HepG2 (cell line): ENCODE measurements around the gene IER2. TPM values are rescaled to one million over a fixed set of nuclear protein-coding genes. Genes with fewer than 3 reads are reported as not detected.

Experiments
- AGO2 ChIP-seq: fragments of 200-400 bp; formaldehyde crosslinking; optimal IDR thresholded peaks from 2 replicates; pipeline ENCODE3; 2017; ENCODE audit warnings: mild to moderate bottlenecking, low read depth, low read length, moderate library complexity
- HOXA5 ChIP-seq: sonication (generic); formaldehyde crosslinking; IDR thresholded peaks from 2 replicates; pipeline ENCODE4 v1.4.0; 2020; ENCODE audit warnings: missing genetic modification reagents
- MEF2D ChIP-seq: sonication (generic); formaldehyde crosslinking; IDR thresholded peaks from 2 replicates; pipeline ENCODE4 v1.5.1; 2020; ENCODE audit warnings: mild to moderate bottlenecking, missing genetic modification reagents
- PCBP2 ChIP-seq: fragments of 200-400 bp; formaldehyde crosslinking; optimal IDR thresholded peaks from 2 replicates; pipeline ENCODE3; 2018; ENCODE audit warnings: low read length, low read depth; ENCODE audit not compliant: poor library complexity, severe bottlenecking
- RARG ChIP-seq: sonication (generic); formaldehyde crosslinking; IDR thresholded peaks from 2 replicates; pipeline ENCODE4 v1.4.0; 2020; ENCODE audit warnings: low read depth, mild to moderate bottlenecking, missing genetic modification reagents
- SMAD9 ChIP-seq: sonication (generic); formaldehyde crosslinking; IDR thresholded peaks from 2 replicates; pipeline ENCODE4 v1.5.1; 2020; ENCODE audit warnings: mild to moderate bottlenecking, missing genetic modification reagents
- SNAPC4 ChIP-seq: sonication (generic); formaldehyde crosslinking; IDR thresholded peaks from 2 replicates; pipeline ENCODE4 v1.4.0; 2020; ENCODE audit warnings: mild to moderate bottlenecking, missing genetic modification reagents
- SRSF1 ChIP-seq: fragments of 200-400 bp; formaldehyde crosslinking; optimal IDR thresholded peaks from 2 replicates; pipeline ENCODE3; 2017; ENCODE audit warnings: mild to moderate bottlenecking, low read depth, low read length, moderate library complexity
- ZBTB7A ChIP-seq: sonication (generic); formaldehyde crosslinking; IDR thresholded peaks from 2 replicates; pipeline ENCODE4 v1.8.0; 2022; ENCODE audit warnings: mild to moderate bottlenecking, missing genetic modification reagents
- ZFP36L1 ChIP-seq: sonication (generic); formaldehyde crosslinking; IDR thresholded peaks from 2 replicates; pipeline ENCODE4 v1.8.0; 2022; ENCODE audit warnings: mild to moderate bottlenecking, missing genetic modification reagents, moderate library complexity
- ZNF18 ChIP-seq: sonication (generic); formaldehyde crosslinking; IDR thresholded peaks from 2 replicates; pipeline ENCODE4 v1.8.0; 2022; ENCODE audit warnings: mild to moderate bottlenecking, missing genetic modification reagents; ENCODE audit not compliant: insufficient replicate concordance
- ZNF337 ChIP-seq: sonication (generic); formaldehyde crosslinking; IDR thresholded peaks from 2 replicates; pipeline ENCODE4 v1.5.1; 2020; ENCODE audit warnings: missing genetic modification reagents, low read depth, mild to moderate bottlenecking, borderline replicate concordance
- ZNF460 ChIP-seq: sonication (generic); formaldehyde crosslinking; IDR thresholded peaks from 2 replicates; pipeline ENCODE4 v1.5.1; 2020; ENCODE audit warnings: missing genetic modification reagents, mild to moderate bottlenecking, borderline replicate concordance
- ZNF572 ChIP-seq: sonication (generic); formaldehyde crosslinking; IDR thresholded peaks from 2 replicates; pipeline ENCODE4 v1.5.1; 2020; ENCODE audit warnings: mild to moderate bottlenecking, missing genetic modification reagents
- ZNF713 ChIP-seq: sonication (generic); formaldehyde crosslinking; IDR thresholded peaks from 2 replicates; pipeline ENCODE4 v1.4.0; 2020; ENCODE audit warnings: mild to moderate bottlenecking, missing genetic modification reagents
- ZNF746 ChIP-seq: sonication (generic); formaldehyde crosslinking; IDR thresholded peaks from 2 replicates; pipeline ENCODE4 v1.8.0; 2022; ENCODE audit warnings: mild to moderate bottlenecking, missing genetic modification reagents
- ZSCAN30 ChIP-seq: sonication (generic); formaldehyde crosslinking; IDR thresholded peaks from 2 replicates; pipeline ENCODE4 v1.5.0; 2020; ENCODE audit warnings: mild to moderate bottlenecking, missing genetic modification reagents
- polyA plus RNA-seq, 8 experiments: library from polyadenylated mRNA; depleted of rRNA in 3 of 8; stranded (reverse) in 7 of 8; unstranded in 1 of 8; fragments of >200 nt; fragmentation: Illumina TruSeq in 4 of 8; extraction: Trizol in 4 of 8; gene quantifications; 2 replicates each; pipeline versions ENCODE4 v1.2.1 to v1.2.3, GENCODE V29; 2011 to 2016; ENCODE audit warnings: low read depth in 4 of 8, missing spikeins in 1 of 8, mixed read lengths in 1 of 8; ENCODE audit not compliant: insufficient read depth in 1 of 8
- total RNA-seq, 5 experiments: library from RNA; depleted of rRNA; stranded (reverse); fragments of >200 nt; fragmentation: Illumina TruSeq; extraction: Trizol; gene quantifications; 2 replicates each; pipeline ENCODE4 v1.2.3, GENCODE V29; 2016; ENCODE audit warnings: low read depth in 1 of 5
- TF ChIP-seq, protein P1 (sequence below): sonication (generic); formaldehyde crosslinking; IDR thresholded peaks from 2 replicates; pipeline ENCODE4 v1.4.0; 2020; ENCODE audit warnings: mild to moderate bottlenecking, missing genetic modification reagents

The IER2 gene
- total and polyA plus RNA-seq, 2 of the 13 experiments (the other 11 are each of a cell fraction or from before 2014, with no cell fraction given), result 10.1 to 14.3 TPM

- TF ChIP-seq, protein P1, sequence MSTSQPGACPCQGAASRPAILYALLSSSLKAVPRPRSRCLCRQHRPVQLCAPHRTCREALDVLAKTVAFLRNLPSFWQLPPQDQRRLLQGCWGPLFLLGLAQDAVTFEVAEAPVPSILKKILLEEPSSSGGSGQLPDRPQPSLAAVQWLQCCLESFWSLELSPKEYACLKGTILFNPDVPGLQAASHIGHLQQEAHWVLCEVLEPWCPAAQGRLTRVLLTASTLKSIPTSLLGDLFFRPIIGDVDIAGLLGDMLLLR (CRISPR knock-in tag), result 0 out of 2 replicates have a peak, but pooled peaks have one; percentile 35
- TF ChIP-seq ZNF18 (CRISPR knock-in tag), result peak; percentile 22
- no peak for TF ChIP-seq ZNF337 (CRISPR knock-in tag)
- TF ChIP-seq RARG (CRISPR knock-in tag), result 0 out of 2 replicates have a peak, but pooled peaks have one; percentile 19
- no peak for TF ChIP-seq ZNF572 (CRISPR knock-in tag)
- TF ChIP-seq PCBP2, result peak; percentile 32
- TF ChIP-seq ZFP36L1, result 0 out of 2 replicates have a peak, but pooled peaks have one; percentile 7
- no peak for TF ChIP-seq ZNF460
- 0 out of 2 replicates have a peak, but pooled peaks have one; percentile 25 for TF ChIP-seq MEF2D (CRISPR knock-in tag)
- TF ChIP-seq SRSF1, result no peak
- TF ChIP-seq ZSCAN30 (CRISPR knock-in tag), result no peak
- TF ChIP-seq AGO2, result peak; percentile 45
- 0 out of 2 replicates have a peak, but pooled peaks have one; percentile 28 for TF ChIP-seq ZNF713 (CRISPR knock-in tag)
- no peak for TF ChIP-seq HOXA5 (CRISPR knock-in tag)
- TF ChIP-seq SNAPC4, result 0 out of 2 replicates have a peak, but pooled peaks have one; percentile 33
- TF ChIP-seq ZBTB7A (CRISPR knock-in tag), result 0 out of 2 replicates have a peak, but pooled peaks have one; percentile 7
- TF ChIP-seq SMAD9, result no peak
- no peak for TF ChIP-seq ZNF746 (CRISPR knock-in tag)
These were observed 857 bp downstream of the IER2 start (continued) for GRCh38 chr19:13150931-13151604.
